ENCODE measurements around the gene PHACTR3.

DNA sequence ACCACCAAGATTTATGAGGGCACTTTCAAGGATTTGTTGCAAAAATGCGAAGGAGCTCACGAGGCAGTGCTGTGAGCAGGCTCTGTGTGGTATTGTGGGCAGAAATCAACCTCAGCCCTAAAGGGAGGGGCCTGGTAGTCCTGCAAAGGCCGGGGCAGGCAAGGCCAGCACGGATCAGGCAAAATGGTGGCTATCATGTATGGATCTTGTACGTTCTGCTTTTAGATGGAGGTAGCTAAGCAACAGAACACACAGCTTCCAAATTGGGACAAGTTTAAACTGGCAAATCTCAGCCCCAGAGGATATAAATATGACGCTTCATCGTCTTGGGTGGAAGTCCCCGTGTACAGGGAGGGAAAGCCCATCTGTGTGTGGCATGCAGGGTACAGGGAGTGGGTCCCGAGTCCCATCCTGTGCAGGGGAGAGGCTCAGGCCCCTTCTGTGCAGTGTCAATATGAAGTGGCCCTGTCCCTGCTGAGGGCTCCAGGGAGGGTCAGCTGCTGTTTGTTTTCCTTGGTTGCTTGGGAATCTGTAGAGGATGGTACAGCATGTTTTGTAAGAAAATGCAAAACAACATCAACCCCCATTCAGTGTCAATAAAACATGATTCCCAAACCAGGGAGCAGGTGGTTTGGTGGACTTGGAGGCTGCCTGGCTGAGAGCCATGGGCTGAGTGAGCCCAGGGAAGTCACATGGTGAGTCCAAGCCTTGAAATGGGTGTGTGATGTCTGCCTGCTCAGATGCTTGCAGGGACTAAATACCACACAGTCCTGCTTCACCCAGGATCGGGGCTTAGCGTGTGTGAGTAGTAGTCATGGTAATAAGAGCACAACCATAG lies 216.1 kb downstream of the PHACTR3 start:
- TF ChIP-seq CBX2 (IDR thresholded peaks at IDR 0.05; ENCODE audit: borderline replicate concordance, low read depth) (no peak), CHD4 (IDR thresholded peaks at IDR 0.05; ENCODE audit: borderline replicate concordance) (no peak), EP300 (IDR thresholded peaks at IDR 0.05) (no peak), ELK1 (IDR thresholded peaks at IDR 0.05; ENCODE audit: low read depth, low read length) (no peak)
- TF ChIP-seq, protein P1, sequence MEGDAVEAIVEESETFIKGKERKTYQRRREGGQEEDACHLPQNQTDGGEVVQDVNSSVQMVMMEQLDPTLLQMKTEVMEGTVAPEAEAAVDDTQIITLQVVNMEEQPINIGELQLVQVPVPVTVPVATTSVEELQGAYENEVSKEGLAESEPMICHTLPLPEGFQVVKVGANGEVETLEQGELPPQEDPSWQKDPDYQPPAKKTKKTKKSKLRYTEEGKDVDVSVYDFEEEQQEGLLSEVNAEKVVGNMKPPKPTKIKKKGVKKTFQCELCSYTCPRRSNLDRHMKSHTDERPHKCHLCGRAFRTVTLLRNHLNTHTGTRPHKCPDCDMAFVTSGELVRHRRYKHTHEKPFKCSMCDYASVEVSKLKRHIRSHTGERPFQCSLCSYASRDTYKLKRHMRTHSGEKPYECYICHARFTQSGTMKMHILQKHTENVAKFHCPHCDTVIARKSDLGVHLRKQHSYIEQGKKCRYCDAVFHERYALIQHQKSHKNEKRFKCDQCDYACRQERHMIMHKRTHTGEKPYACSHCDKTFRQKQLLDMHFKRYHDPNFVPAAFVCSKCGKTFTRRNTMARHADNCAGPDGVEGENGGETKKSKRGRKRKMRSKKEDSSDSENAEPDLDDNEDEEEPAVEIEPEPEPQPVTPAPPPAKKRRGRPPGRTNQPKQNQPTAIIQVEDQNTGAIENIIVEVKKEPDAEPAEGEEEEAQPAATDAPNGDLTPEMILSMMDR (IDR thresholded peaks at IDR 0.05): no peak

Data from A549 (cell line).